Stomach (tissue), 4 donors: Measurements from ENCODE around the gene MICAL2.

ENCODE experiments used
- POLR2AphosphoS5 ChIP-seq, 3 donors: sonication (generic); formaldehyde crosslinking; IDR thresholded peaks; one replicate each; pipeline ENCODE4 v1.6.1; 2016; ENCODE audit warnings: antibody characterized with exemption in 3 of 3
- TF ChIP-seq, protein P1 (sequence below), 7 experiments: fragments of 450-650 bp in 4 of 7; fragments of 200-600 bp in 3 of 7; sonication (generic) in 3 of 7; IDR thresholded peaks; one replicate each; pipeline ENCODE4 v1.5.1; 2016 to 2019; ENCODE audit warnings: antibody characterized with exemption in 7 of 7, control low read depth in 2 of 7, mild to moderate bottlenecking in 1 of 7

DNA sequence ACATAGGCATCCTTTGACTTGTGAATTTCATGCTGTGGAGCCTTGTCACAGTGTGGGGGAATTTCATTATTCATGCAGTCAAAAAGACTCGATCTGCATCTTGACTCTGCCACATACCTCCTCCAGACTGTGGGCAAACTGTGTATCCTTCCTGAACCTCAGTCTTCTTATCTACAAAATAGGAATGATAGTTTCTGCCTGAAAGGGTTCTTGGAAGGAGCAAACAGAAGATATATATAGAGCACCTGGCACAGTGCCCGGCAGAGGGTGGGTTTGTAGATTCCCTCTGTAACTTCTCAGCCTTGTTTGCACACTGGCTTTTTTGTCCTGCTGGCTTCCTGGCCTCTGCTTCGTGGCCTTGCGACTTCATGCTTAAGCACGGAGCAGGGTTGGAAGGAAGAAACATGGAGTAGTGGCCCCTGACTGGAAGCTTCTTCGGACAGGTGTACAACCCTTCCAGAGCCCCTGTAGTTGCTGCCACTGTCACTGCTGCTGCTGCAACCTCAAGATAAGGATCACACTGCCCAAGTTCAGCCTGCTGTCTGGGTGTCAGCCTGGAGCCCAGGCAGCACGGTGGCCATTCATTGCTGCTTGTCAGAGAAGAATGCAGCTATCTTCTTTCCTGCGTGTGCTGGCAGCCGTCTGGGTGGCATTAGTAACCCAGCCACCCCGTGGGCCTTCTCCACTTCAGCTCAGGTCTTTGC is 106.4 kb downstream of the MICAL2 start:
- TF ChIP-seq, protein P1, sequence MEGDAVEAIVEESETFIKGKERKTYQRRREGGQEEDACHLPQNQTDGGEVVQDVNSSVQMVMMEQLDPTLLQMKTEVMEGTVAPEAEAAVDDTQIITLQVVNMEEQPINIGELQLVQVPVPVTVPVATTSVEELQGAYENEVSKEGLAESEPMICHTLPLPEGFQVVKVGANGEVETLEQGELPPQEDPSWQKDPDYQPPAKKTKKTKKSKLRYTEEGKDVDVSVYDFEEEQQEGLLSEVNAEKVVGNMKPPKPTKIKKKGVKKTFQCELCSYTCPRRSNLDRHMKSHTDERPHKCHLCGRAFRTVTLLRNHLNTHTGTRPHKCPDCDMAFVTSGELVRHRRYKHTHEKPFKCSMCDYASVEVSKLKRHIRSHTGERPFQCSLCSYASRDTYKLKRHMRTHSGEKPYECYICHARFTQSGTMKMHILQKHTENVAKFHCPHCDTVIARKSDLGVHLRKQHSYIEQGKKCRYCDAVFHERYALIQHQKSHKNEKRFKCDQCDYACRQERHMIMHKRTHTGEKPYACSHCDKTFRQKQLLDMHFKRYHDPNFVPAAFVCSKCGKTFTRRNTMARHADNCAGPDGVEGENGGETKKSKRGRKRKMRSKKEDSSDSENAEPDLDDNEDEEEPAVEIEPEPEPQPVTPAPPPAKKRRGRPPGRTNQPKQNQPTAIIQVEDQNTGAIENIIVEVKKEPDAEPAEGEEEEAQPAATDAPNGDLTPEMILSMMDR (IDR thresholded peaks at IDR 0.05) = no peak
- TF ChIP-seq POLR2AphosphoS5 (IDR thresholded peaks at IDR 0.05) = no peak
